HG03565 (cell line): ENCODE results near the gene ZNF689.
"Not testable (repeated sequence)": the region's sequence is repeated elsewhere in the genome, so short reads cannot be mapped to it uniquely, and the experiment has no call there.

Source experiments
- ATAC-seq: cut with Tn5 transposase; IDR thresholded peaks from one replicate; pipeline ENCODE4 v1.9.1; 2021; ENCODE audit warnings: mild to moderate bottlenecking, moderate library complexity; ENCODE audit not compliant: unreplicated experiment

The ZNF689 gene

GRCh38 chr16:30601966-30602365 lies 8.2 kb downstream of the ZNF689 start:
- no peak for ATAC-seq

- no peak for ATAC-seq
Measured at GRCh38 chr16:30600929-30601328, 9.3 kb downstream of the ZNF689 start.

- no peak for ATAC-seq
Measured at GRCh38 chr16:30600215-30600614, 10.0 kb downstream of the ZNF689 start.

- no peak for ATAC-seq
Measured at GRCh38 chr16:30592871-30593270, 17.3 kb downstream of the ZNF689 start.

GRCh38 chr16:30590869-30591268 lies 19.3 kb downstream of the ZNF689 start:
- not testable (repeated sequence) for ATAC-seq

GRCh38 chr16:30589582-30589981 lies 20.6 kb downstream of the ZNF689 start:
- ATAC-seq, result not testable (repeated sequence)

GRCh38 chr16:30588651-30589050 lies 21.5 kb downstream of the ZNF689 start:
- no peak for ATAC-seq

GRCh38 chr16:30585400-30586191 lies 24.6 kb downstream of the ZNF689 start, which contains the start of gene ZNF785:
Gene ZNF785 (minus strand): TSS chr16:30585697. CDS start chr16:30585611, 86 bp downstream.
- ATAC-seq, result peak; percentile 88

GRCh38 chr16:30585022-30585399 lies 25.2 kb downstream of the ZNF689 start:
- ATAC-seq, result no peak

- ATAC-seq, result no peak
Measured at GRCh38 chr16:30582611-30583340, 27.4 kb downstream of the ZNF689 start.

GRCh38 chr16:30581457-30581856 lies 28.7 kb downstream of the ZNF689 start:
- no peak for ATAC-seq

GRCh38 chr16:30574678-30575077 lies 35.5 kb downstream of the ZNF689 start:
- no peak for ATAC-seq

- peak; percentile 52 for ATAC-seq
Measured at GRCh38 chr16:30571445-30572322, 38.5 kb downstream of the ZNF689 start, which contains the start of gene ZNF688. Gene ZNF688 (minus strand): TSS chr16:30571714. CDS start chr16:30571629, 85 bp downstream.

GRCh38 chr16:30570636-30571444 lies 39.3 kb downstream of the ZNF689 start:
- ATAC-seq, result no peak

GRCh38 chr16:30569746-30570635 lies 40.2 kb downstream of the ZNF689 start:
- no peak for ATAC-seq

- no peak for ATAC-seq
Measured at GRCh38 chr16:30569281-30569680, 40.9 kb downstream of the ZNF689 start.

GRCh38 chr16:30567991-30568638 lies 42.1 kb downstream of the ZNF689 start:
- ATAC-seq, result no peak

GRCh38 chr16:30567160-30567990 lies 42.8 kb downstream of the ZNF689 start:
- no peak for ATAC-seq
